GM21619 (cell line): ENCODE measurements around the gene UPK3B.
"Not testable (repeated sequence)": the region's sequence is repeated elsewhere in the genome, so short reads cannot be mapped to it uniquely, and the experiment has no call there.

ENCODE experiments used
- ATAC-seq: cut with Tn5 transposase; IDR thresholded peaks from one replicate; pipeline ENCODE4 v1.9.1; 2021; ENCODE audit not compliant: unreplicated experiment

UPK3B gene

DNA sequence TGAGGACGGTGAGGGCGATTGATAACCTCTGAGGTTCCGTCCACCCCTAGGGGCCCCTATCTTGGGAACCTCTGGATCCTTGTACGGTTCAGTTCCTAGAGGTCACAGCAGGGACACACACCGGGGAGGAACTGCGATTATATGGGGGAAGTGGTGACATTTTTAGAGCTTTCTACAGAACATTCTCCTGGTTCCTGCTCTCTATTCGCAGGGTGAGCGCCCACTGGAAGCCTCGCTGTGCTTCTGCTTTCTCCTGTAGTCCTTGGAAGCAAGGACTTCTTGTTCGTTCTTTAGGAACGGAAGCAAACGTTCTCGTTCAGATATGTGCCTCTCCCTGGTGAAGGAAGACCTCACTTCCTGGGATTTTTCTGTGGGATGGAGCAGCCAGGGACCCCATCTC lies 22.4 kb upstream of the UPK3B start:
- ATAC-seq = not testable (repeated sequence)

DNA sequence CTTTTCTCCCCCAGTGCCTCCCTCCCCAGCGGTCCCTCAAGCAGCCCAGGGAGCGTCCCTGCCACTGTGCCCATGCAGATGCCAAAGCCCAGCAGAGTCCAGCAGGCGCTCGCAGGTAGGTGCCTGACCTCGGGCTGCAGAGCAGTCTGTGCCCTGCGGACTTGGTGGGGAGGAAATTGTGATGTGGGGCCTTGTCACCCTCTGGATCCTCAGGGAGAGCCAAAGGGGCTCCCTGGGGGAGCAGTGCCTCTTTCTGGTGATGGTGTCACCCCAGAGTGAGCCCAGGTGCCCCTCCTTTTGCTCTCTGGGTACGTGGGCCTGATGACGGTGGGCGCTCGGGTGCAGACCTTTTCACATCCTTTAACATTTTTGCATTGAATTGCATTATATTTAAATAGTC lies 18.2 kb upstream of the UPK3B start:
- ATAC-seq = not testable (repeated sequence)

DNA sequence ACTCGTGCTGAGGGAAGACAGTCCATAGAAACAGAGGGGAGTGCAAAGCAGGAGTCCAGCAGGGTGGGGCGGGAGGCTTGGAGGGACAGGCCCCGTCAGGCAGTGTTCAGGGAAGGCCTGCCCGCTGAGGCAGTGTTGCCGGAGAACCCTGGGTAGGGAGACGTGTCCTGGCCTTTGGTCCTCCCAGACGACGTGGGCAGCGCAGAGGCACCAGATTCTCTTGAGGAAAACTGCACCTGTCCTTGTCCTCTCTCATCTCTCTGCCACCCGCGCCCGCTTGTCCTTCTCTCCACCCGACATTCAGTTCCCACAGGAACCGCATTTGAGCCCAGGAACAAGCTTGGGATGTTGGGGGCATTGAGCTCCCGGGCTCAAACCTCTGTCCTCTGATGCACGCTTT lies 14.6 kb upstream of the UPK3B start:
- ATAC-seq = not testable (repeated sequence)

DNA sequence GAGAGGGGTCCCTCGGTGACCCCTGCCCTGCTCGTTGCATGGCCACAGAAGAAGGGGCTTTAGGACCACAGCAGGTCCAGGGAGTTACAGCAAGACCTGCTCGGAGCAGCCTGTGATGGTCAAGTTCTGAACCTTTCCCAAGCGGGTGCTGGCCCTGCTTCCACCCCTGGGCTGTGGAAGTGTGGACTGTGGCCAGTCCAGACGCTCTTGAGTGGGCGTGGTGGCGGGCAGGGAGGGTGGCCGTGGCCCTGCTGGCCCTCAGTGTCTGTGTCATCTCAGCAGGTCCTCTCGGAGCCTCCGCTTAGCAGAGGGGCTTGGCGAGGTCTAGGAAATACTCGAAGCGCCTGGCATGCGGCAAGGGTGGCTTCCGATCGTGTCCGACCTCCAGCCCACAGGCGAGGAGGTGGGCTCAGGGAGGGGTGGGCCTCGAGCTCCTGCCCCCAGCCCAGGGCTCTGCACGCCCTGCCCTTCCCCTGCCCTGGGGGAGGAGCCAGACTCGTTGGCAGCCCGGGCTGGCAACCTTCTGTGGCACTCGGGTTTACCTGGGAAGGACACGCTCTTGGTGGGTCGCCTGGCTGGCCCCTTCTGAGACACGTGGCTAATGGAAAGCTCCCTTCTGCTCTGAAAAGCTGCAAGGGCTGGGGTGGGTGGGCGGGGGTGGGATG lies 12.3 kb upstream of the UPK3B start:
- not testable (repeated sequence) for ATAC-seq

DNA sequence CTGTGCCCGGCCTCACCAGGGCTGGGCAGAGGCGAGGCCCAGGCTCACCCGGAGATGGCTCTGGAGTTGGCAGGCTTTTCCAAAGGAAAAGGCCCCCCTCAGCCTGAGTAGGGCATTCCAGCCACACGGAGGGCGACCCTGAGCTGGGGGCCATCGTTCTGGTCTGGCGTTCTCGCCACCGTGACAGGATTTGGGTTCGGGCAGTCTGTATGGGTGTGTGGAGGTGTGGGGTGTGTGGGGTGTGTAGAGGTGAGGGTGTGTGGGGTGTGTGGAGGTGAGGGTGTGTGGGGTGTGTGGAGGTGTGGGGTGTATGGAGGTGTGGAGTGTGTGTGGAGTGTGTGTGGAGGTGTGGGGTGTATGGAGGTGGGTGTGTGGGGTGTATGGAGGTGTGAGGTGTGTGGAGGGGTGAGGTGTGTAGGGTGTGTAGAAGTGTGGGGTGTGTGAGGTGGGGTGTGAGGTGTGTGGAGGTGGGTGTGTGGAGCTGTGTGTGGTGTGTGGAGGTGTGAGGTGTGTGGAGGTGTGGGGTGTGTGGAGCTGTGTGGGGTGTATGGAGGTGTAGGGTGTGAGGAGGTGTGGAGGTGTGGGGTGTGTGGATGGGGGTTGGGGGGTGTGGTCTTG lies 11.7 kb upstream of the UPK3B start:
- ATAC-seq = not testable (repeated sequence)

DNA sequence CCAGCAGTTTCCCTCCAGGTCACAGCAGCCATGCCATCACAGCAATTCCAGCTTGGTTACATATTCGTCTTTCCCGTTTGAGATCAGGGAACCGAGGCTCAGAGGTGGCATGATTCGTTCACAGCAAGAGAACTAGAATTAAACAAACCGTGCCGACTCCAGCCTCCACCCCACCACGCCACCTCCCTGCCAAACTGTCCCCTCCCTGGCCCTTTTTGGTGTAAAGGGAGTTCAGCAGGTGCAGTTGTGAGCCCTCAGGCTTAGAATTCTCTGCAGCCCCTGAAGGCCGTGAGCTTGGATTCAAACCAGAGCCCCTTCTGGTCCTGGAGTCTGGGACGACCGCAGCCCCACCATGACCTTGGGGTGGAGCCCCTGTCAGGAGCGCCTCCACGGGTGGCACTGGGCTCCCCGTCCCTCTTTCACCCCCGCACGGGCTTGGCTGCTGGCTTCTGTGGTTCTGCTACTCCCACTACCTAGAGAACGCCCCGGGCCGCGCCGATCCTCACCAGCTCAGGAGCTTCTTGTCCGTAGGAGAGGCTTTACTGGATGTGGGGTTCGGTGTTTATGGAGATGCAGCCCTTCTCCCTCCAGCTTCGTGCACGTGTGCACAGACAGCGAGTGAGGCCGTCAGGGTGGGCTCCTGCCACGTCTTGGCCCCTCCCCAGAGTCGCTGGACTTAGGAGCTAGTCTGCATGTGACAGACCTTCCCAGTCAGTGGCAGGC lies 11.0 kb upstream of the UPK3B start:
- ATAC-seq = not testable (repeated sequence)

DNA sequence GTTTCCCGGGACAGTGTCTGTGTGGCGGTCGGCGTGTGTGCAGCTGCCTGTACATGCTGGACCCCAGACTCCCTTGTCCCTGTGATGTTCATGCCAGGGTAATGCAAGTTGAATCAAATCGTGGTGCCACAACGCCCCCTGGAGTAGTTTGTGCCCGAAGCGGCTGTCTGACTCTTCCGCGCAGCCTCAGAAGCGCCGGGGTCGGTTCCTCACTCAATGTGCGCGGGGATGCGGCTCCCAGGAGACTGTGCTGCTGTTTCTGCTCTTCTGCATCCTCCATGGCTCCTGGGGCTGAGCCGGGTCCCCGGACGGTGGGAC lies 10.5 kb upstream of the UPK3B start:
- ATAC-seq = not testable (repeated sequence)

DNA sequence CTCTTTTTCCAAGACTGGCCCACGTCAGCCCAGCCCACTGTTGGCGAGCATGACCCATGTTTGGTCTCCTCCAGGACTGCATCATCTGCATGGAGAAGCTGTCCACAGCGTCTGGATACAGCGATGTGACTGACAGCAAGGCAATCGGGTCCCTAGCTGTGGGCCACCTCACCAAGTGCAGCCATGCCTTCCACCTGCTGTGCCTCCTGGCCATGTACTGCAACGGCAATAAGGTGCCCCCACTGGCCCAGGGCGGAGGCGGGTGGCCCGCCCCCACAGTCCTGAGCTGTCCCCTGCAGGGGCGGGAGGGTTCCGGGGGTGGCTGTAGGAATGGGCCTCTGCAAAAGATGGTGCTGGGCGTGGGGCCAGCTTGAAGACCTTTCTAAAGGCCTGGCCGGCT lies 8.1 kb upstream of the UPK3B start:
- ATAC-seq = not testable (repeated sequence)

DNA sequence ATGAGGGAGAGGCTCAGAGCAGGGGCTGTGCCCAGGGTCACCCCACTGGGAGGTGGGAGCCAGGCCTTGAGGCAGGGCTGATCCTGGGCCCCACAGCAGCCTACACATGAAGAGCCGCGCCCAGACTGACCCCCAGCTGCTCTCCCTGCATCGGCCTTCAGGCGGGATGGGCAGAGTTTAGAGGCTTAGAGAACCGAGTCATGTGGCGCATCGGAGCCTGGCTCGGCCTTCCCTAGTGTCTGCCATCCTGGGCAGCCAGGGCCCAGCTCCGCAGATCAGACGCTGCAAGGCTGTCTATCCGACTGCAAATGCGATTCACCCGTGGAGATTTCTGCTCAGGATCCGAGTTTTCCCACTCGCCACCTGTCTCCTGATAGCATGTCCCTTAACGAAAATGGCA lies 7.5 kb upstream of the UPK3B start:
- not testable (repeated sequence) for ATAC-seq

DNA sequence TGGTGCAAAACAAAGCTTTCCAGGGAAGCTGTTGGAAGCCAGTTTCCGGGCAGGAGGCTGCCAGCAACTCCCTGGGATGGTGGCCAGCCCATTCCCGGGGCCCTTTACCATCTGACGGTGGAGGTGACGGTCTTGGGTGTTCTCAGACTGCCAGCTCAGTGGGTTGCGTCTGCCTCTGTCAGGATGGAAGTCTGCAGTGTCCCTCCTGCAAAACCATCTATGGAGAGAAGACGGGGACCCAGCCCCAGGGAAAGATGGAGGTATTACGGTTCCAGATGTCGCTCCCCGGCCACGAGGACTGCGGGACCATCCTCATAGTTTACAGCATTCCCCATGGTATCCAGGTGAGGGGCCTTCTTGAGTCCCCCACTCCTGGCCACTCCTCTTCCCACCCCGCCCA lies 7.1 kb upstream of the UPK3B start:
- not testable (repeated sequence) for ATAC-seq

DNA sequence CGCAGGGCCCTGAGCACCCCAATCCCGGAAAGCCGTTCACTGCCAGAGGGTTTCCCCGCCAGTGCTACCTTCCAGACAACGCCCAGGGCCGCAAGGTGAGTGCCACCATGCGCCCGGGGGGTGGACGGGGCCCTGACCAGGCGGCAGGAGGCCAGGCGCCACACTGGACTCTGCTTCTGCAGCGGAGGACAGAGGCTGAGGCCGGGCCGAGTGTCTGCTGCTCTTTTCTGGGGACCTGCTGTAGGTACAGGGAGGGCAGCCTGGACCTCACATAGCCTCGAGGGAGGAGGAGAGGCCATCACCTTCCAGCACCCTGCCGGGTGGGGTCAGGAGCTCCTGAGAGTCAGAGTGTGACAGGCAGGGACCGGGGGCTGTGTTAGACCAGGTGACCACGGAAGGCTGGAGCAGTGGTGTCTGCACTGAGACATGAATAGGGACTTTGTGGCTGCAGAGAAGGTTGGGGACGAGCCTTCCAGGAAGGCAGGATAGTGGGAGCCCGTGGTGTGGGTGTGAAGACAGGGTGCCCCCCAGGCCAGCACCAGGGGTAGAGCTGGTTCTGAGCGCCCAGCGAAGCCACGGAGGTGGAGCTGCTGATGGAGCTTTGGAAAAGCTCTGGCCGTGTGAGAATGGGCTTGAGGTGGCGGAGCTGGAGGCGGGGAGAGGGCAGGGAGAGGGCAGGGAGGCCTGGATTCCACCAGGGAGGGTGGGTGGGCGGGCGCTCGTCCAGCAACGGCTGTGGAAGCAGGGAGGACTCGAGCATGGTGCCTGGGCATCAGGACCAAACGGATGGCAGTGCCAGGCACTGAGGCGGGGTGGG lies 5.8 kb upstream of the UPK3B start:
- not testable (repeated sequence) for ATAC-seq

DNA sequence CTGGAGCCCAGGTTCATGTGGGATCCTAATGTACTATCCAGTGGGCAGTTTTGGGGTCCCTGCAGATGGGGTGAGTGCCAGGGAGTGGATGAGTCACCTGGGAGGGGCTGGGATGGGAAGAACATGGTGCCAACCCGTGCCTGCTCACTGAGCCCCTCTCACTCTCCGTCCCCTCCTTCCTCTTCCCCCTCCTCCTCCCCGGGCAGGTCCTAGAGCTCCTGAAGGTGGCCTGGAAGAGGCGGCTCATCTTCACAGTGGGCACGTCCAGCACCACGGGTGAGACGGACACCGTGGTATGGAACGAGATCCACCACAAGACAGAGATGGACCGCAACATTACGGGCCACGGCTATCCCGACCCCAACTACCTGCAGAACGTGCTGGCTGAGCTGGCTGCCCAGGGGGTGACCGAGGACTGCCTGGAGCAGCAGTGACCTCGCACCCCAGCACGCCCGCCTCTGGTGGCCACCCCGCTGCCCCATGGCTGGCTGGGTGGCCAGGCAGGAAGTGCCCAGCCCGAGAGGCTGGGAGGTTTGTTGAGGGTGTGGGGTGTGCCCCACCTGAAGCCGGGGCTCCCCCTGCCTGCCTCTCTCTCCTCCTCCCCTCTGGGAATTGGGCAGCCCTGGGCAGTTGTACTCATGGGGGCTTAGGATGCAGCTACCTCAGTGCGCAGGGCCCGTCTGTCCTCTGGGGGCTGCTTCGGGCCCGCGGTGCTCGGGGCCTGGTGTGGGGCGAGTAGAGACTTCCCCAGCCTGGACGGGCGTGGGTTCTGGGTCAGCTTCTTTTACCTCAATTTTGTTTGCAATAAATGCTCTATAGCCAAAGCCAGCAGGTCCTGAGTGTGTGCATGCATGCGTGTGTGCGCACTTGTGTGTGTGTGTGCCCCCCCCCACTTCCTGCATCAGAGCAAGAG lies 4.9 kb upstream of the UPK3B start:
- ATAC-seq = no peak

DNA sequence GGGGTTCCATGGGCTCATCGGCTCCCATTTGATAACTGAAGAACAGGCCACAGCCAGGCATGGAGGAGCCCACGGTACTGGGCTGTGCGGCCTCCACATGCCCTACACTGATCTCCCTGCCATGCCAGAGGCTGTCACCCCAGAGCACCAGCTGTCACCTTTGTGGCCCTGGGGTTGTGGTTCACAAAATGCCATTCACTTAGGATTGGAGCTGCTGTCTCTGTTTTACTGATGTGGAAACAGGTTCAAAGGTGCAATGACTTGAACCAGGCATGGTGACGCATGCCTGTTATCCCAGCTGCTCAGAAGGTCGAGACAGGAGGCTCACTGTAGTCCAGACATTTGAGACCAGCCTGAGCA lies 4.3 kb upstream of the UPK3B start:
- no peak for ATAC-seq

DNA sequence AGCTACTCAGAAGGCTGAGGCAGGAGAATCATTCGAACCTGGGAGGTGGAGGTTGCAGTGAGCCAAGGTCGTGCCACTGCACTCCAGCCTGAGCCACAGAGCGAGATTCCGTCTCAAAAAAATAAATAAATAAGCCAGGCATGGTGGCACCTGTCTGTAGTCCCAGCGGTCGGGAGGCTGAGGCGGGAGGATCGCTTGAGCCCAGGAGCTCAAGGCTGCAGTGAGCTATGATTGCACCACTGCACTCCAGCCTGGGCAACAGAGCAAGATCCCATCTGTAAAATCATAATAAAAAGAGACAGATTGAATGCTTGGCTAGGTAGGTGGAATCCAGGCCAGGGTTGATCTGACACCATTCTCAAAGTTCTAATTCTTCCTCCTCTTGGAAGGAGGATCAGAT lies 3.7 kb upstream of the UPK3B start:
- not testable (repeated sequence) for ATAC-seq

DNA sequence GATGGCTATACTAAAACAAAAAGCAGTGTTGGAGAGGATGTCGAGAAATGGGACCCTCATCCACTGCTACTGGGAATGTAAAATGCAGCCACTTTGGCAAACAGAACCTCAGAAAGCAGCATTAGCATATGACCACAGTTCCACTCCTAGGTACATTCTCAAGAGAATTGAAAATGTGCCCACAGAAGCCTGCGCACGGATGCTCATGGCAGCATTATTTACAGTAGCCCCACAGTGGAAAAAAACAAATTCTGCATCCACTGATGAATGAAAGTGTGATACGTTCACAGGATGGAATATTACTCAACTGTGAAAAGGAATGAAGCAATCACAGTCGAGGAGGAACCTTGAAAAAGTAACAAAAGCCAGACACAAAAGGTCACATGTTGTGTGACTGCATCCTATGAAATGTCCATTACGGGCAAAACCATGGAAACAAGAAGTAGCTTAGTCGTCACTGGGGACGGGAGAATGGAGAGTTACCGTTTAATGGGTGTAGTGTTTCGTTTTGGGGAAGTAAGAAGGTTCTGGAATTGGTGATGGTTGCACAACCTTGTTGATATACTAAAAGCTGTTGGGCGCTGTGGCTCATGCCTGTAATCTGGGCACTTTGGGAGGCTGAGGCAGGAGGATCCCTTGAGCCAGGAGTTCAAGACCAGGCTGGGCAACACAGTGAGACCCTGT lies 2.5 kb upstream of the UPK3B start:
- ATAC-seq = no peak

DNA sequence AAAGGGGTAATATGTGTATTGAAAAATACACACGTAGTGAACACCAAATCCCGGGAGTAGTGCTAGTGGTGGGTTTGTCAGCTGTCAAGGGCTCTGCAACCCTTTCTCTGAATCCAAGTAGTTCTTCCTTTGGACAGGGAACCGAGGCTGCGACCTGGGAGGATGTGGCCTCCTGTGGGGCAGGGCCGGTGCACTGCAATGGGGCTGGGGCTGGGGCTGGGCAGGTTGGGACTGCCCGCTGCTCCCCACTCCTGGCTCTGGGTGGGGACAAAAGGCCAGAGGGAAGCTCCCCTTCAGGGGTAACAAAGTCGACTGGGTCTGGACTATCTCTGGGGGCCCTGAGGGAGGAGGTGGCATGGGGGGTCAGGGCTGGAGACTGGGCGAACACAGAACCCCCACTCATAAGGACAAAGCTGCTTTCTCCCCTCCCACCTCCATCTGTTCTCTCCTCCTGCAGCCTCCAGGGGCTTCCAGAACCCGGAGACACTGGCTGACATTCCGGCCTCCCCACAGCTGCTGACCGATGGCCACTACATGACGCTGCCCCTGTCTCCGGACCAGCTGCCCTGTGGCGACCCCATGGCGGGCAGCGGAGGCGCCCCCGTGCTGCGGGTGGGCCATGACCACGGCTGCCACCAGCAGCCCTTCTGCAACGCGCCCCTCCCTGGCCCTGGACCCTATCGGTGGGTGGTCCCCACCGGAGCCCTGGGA lies 1.0 kb downstream of the UPK3B start:
- ATAC-seq = not testable (repeated sequence)

DNA sequence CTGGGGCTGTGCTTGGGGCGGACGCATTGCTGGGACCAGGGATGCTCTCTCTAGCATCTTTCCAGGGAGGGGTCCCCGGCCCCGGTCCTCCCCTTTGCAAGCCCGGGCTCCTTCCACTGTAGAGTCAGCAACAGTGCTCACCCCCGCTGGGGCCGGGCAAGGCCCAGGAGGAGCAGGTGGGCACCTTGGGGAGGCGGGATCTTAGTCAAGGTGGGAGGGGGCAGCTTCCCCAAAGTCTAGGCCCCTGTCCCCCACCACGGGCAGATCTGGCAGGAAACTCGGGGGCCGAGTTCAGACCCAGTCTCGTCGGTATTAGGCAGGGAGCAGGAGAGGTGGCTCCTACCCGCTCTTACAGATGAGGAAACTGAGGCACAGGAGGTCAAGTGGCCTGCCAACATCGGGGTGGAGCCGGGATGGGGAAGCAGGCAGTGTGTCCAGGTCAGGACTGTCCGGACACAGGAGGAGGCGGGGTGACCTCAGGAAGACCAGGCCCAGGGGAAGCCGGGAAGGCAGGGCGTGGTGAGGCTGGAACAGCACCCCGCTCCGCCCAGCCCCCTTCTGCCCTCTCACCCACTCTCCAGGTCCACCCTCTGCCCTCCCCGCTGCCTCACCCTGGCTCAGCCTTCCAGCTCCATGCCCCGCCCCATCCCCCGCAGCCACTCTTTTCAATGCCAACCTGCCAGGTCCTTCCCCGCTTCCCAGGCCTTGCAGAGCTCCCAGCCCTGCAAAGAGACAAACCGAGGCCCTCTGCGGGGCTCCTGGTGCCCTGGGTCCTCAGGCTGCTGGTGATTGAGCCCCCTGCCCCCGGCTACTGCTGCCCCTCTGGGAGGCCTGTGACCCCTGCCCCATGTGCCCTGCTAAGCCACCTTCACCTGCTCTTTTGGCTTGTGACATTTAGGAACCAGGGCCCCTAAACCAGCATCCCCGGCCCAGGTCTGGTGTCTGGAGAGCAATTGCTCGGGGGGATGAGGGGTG lies 1.8 kb downstream of the UPK3B start:
- ATAC-seq = not testable (repeated sequence)
